NCI-H1694 treated with DMSO at 0.1 percent for 48 hours (cell line): Measurements from ENCODE around the gene FREM1.

ENCODE experiments used
- DNase-seq: peaks from one replicate; lab custom pipeline; 2025; lab: John Stamatoyannopoulos, UW

FREM1 gene

DNA sequence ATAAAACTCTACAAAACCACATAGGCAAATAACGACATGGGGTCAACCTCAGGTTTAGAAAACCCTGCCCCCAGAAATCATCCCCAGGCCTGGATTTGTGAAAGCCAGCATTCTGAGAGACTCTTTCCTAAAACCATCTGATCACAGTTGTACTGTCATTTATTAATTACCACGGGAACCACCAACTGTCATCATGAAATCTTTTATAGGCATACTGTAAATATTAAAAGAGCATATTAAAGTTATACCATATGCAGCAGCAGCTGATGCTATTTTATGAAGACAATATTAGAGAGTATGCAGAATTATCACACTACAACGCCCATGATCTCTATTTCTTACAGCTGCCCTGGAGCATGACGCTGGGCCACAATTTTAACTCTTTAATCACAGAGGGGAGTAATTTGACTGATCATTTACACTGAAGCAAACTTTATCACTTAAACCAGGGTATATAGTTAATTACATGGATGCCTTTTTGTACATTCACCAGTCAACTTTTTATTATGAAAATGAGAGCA lies 208.0 kb downstream of the FREM1 start:
- peak; percentile 85 for DNase-seq

GRCh38 chr9:14693251-14693861 lies 216.9 kb downstream of the FREM1 start, which contains the start of gene ZDHHC21:
ZDHHC21 (minus strand) TSS chr9:14693432; CDS start chr9:14674340, 19,092 bp downstream.
- DNase-seq = peak; percentile 15

DNA sequence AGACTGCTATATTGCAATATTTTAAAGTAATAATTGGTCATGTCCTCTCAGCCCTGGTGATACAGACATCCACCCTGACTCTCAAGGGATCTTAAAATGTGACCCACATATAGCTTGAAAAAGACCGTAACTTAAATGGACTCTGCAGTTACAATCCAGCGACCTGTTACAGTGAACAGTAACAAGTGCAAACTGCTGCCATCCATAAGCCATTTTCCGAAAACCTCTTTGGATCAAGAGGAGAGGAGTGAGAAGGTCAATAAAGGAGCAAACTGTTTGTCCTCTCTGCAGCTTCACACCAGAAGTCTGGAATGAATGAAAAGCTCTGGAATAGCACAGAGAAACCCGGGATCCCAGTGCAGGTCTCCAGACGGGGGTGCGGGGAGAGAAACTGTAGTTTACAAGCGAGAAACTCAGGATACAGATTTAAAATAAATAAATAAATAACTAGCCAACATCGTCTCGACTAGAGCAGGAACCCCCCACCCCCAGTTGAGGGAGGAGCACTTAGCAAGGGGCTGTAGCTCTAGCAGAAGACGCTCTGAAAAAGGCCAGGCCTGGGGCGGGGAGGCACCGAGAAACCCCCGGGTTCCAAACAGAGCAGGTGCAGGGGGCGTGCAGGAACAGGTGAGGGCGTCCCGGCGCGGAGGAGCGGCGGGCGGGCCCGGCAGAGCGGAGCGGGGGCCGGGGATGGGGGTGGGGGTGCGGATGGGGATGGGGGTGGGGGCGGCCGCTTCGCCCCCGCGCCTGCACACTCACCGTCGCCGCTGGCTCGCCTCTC lies 217.6 kb downstream of the FREM1 start:
- DNase-seq = no peak

- DNase-seq = no peak
These were observed 219.1 kb downstream of the FREM1 start for GRCh38 chr9:14690948-14691730.

GRCh38 chr9:14687042-14687719 lies 223.0 kb downstream of the FREM1 start:
- DNase-seq = no peak

GRCh38 chr9:14686168-14686567 lies 224.1 kb downstream of the FREM1 start:
- DNase-seq = no peak
